Upper lobe of left lung (tissue), 4 donors: ENCODE data around the gene ZNF787.

Source experiments
- EP300 ChIP-seq, 4 donors: sonication (generic); formaldehyde crosslinking; IDR thresholded peaks; one replicate each; pipeline ENCODE4 v1.5.1; 2017; ENCODE audit warnings: antibody characterized with exemption in 4 of 4, control low read depth in 2 of 4
- POLR2A ChIP-seq, 4 donors: fragments of 450-650 bp; IDR thresholded peaks; one replicate each; pipeline ENCODE4 v1.5.1; 2016 to 2017; ENCODE audit warnings: antibody characterized with exemption in 4 of 4, mild to moderate bottlenecking in 2 of 4
- POLR2AphosphoS5 ChIP-seq, 2 donors: sonication (generic); formaldehyde crosslinking; IDR thresholded peaks; one replicate each; pipeline ENCODE4 v1.5.1; 2017; ENCODE audit warnings: antibody characterized with exemption in 2 of 2
- TF ChIP-seq, protein P1 (sequence below), 6 experiments: fragments of 450-650 bp in 4 of 6; fragments of 200-600 bp in 2 of 6; sonication (generic) in 2 of 6; IDR thresholded peaks; one replicate each; pipeline ENCODE4 v1.5.1; 2016 to 2019; ENCODE audit warnings: antibody characterized with exemption in 6 of 6

DNA sequence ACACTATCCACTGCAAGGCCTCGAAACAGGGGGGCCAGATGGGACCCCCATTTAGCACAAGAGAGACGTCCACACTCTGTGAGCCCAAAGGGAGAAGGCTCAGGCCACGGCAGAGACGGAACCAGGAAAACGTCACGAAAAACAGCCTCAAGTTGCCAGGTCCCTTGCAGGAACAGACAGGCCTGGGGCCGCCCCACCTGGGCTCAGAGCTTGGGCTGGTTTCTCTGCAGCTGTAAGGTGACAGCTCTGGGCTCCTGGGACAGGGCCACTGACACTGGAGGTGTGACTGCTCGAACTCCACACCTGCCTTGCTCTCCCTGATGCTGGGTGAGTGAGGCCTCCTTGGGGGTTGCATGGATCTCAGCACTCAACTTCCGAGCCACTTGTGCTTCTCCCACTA, 3.2 kb downstream of the ZNF787 start:
- no peak for TF ChIP-seq POLR2AphosphoS5 (IDR thresholded peaks at IDR 0.05)
- no peak for TF ChIP-seq POLR2A (IDR thresholded peaks at IDR 0.05)
- TF ChIP-seq, protein P1, sequence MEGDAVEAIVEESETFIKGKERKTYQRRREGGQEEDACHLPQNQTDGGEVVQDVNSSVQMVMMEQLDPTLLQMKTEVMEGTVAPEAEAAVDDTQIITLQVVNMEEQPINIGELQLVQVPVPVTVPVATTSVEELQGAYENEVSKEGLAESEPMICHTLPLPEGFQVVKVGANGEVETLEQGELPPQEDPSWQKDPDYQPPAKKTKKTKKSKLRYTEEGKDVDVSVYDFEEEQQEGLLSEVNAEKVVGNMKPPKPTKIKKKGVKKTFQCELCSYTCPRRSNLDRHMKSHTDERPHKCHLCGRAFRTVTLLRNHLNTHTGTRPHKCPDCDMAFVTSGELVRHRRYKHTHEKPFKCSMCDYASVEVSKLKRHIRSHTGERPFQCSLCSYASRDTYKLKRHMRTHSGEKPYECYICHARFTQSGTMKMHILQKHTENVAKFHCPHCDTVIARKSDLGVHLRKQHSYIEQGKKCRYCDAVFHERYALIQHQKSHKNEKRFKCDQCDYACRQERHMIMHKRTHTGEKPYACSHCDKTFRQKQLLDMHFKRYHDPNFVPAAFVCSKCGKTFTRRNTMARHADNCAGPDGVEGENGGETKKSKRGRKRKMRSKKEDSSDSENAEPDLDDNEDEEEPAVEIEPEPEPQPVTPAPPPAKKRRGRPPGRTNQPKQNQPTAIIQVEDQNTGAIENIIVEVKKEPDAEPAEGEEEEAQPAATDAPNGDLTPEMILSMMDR (IDR thresholded peaks at IDR 0.05): no peak
- no peak for TF ChIP-seq EP300 (IDR thresholded peaks at IDR 0.05)
